Measurements from ENCODE around the gene FAM9B. TPM values are rescaled to one million over a fixed set of nuclear protein-coding genes. Genes with fewer than 3 reads are reported as not detected.

FAM9B gene
- total RNA-seq (2022; extraction: Qiagen RNA extraction; ENCODE audit: low read depth) = not detected in 5 replicates

DNA sequence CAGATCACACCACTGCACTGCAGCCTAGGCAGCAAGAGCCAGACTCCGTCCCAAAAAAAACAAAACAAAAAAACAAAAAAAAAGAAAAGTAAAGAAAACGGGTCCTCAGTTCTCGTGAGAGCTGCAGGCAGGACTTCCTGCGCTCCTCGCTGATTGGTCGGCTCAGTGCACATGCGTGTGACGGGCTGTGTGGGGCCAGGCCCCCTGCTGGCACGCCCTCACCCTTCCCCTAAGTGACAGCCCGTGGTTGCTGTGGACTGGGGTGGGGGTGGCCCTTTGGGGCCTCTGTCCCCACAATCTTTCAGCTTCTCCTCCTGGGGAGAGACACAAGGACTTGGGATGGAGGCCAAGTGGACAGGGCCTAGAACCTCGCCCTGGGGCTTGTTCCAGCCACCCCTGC, at the start of gene FAM9B:
Gene FAM9B, minus strand, starts transcription at position 139 of the 400 bp plus-strand sequence. CDS start 1,141 bp downstream, outside the sequence.

Other genes starting within 250 kb of the FAM9B start
- gene FAM9A, start 232.7 kb downstream of the FAM9B start, total RNA-seq (2022; extraction: Qiagen RNA extraction; ENCODE audit: low read depth) = not detected in 5 replicates

Data from A549 treated with ZK216348 at 1 μM for 4 hours (cell line).